IMR-90 (cell line): ENCODE data around the gene PODXL.

ENCODE experiments used
- BHLHE40 ChIP-seq: fragments of 150-350 bp; IDR thresholded peaks from 2 replicates; pipeline ENCODE4 v1.6.1; 2016; ENCODE audit warnings: mild to moderate bottlenecking, low read depth, low read length
- POLR2A ChIP-seq: IDR thresholded peaks from 2 replicates; pipeline ENCODE4 v1.6.1; 2012; ENCODE audit warnings: mild to moderate bottlenecking, low read depth, low read length
- TF ChIP-seq, protein P1 (sequence below): conservative IDR thresholded peaks from 2 replicates; pipeline ENCODE4 v1.5.1; 2012; ENCODE audit warnings: mild to moderate bottlenecking, low read depth, low read length, improper control_type of control experiment

DNA sequence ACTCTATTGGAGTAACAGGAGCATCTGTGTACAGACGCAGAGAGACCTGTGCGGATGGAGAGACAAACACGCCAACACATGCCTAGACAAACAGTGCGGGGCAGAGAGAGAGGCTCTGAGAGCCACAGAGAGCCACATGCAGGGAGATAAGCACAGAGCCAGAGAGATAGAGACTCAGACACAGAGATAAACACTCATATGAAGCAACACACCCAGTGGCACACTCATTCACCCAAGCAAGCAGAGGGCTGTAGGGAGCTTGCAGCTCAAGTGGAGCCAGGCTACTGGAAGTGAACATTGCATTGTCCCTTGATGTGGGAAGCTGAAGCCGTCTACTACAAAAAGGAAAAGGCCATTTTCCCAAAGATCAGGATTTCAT, 46.6 kb upstream of the PODXL start:
- TF ChIP-seq POLR2A (no peak), BHLHE40 (no peak)
- TF ChIP-seq, protein P1, sequence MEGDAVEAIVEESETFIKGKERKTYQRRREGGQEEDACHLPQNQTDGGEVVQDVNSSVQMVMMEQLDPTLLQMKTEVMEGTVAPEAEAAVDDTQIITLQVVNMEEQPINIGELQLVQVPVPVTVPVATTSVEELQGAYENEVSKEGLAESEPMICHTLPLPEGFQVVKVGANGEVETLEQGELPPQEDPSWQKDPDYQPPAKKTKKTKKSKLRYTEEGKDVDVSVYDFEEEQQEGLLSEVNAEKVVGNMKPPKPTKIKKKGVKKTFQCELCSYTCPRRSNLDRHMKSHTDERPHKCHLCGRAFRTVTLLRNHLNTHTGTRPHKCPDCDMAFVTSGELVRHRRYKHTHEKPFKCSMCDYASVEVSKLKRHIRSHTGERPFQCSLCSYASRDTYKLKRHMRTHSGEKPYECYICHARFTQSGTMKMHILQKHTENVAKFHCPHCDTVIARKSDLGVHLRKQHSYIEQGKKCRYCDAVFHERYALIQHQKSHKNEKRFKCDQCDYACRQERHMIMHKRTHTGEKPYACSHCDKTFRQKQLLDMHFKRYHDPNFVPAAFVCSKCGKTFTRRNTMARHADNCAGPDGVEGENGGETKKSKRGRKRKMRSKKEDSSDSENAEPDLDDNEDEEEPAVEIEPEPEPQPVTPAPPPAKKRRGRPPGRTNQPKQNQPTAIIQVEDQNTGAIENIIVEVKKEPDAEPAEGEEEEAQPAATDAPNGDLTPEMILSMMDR: no peak
